HFF-Myc (cell line): Measurements from ENCODE around the gene PASK.

Experiments used
- DNase-seq: peaks from one replicate; pipeline ENCODE4 v3.0.0-alpha.2; 2011; ENCODE audit warnings: low read depth; ENCODE audit errors: extremely low read depth
- H3K4me3 ChIP-seq: replicated peaks from 2 replicates; pipeline ENCODE4 v1.5.1; 2011; ENCODE audit warnings: low read depth, mild to moderate bottlenecking, control low read depth, low read length
- TF ChIP-seq, protein P1 (sequence below): IDR thresholded peaks from 2 replicates; pipeline ENCODE4 v1.5.1; 2012; ENCODE audit warnings: mild to moderate bottlenecking, low read depth, low read length, control low read depth; ENCODE audit errors: missing control alignments

The PASK gene

DNA sequence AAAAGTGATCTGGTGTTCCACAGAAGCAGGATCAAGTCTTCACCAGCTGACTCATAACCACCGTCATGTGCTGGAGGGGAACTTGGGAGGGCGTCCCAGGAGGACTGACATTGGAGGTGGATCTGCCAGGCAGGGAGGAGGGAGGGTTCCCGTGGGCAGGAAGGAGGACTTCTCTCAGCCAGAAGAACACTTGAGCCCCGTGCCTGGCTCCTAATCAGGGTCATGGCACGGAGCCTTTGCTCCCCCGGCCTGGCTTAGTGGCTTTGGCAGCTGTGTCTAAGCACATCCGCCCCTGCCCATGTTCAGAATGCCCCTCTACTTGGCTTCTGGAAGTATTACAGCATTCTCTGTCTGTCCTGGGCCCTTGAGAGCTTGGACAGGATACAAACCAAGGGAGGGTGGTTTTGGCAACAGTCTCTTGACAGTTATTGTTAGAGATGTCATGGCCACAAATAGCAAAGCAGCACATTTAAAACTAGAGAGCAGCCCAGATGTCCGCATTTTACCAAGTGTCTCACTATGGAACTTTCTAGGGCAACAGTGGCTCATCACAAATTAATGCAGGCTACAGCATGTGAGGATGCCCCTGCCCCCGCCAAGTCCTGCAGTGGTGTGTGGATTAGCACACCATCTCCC, 12.5 kb upstream of the PASK start:
- no peak overlapping the region for H3K4me3 ChIP-seq
- peak; percentile 49 for DNase-seq
- TF ChIP-seq, protein P1, sequence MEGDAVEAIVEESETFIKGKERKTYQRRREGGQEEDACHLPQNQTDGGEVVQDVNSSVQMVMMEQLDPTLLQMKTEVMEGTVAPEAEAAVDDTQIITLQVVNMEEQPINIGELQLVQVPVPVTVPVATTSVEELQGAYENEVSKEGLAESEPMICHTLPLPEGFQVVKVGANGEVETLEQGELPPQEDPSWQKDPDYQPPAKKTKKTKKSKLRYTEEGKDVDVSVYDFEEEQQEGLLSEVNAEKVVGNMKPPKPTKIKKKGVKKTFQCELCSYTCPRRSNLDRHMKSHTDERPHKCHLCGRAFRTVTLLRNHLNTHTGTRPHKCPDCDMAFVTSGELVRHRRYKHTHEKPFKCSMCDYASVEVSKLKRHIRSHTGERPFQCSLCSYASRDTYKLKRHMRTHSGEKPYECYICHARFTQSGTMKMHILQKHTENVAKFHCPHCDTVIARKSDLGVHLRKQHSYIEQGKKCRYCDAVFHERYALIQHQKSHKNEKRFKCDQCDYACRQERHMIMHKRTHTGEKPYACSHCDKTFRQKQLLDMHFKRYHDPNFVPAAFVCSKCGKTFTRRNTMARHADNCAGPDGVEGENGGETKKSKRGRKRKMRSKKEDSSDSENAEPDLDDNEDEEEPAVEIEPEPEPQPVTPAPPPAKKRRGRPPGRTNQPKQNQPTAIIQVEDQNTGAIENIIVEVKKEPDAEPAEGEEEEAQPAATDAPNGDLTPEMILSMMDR, result no peak

DNA sequence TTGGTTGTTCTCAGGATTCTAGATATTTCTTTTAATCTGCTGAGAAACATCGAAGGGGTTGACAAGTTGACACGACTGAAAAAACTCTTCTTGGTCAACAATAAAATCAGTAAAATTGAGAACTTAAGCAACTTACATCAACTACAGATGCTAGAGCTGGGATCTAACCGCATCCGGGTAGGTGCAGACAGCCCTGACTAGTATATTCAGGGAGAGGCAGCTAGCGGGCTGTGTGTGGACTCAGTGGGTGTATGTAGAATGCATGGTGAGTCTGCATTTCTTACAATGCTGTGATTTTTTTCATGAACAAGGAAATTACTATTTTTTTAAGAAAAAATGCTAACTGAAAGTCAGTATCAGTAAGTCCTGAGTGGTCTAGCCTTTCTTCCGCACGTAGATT, 11.0 kb upstream of the PASK start:
- TF ChIP-seq, protein P1, result no peak
- no peak overlapping the region for H3K4me3 ChIP-seq
- DNase-seq, result no peak

GRCh38 chr2:241159116-241159515, 9.8 kb upstream of the PASK start:
- no peak for DNase-seq
- TF ChIP-seq, protein P1, result no peak

DNA sequence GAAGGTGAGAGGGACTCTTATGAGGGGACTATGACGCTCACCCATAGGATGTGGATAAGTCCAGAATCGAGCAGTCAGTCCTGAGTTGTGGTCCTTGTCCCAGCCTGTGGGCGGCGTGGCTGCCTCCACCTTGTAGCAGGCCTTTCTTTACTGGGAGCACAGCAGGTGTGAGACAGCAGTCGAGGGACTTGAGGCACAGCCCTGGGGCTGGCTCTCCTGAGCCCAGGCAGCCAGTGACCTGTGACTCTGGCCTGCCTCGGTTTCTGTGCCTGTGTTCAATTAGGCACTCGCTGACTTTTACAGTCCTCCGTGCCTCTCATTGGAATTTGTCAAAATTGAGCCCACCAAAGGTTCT, 9.3 kb upstream of the PASK start:
- no peak for DNase-seq
- TF ChIP-seq, protein P1, result no peak
- no peak overlapping the region for H3K4me3 ChIP-seq

More at GRCh38 chr2:241159116-241159515, 9.8 kb upstream of the PASK start:
- H3K4me3 ChIP-seq, result no peak overlapping the region

DNA sequence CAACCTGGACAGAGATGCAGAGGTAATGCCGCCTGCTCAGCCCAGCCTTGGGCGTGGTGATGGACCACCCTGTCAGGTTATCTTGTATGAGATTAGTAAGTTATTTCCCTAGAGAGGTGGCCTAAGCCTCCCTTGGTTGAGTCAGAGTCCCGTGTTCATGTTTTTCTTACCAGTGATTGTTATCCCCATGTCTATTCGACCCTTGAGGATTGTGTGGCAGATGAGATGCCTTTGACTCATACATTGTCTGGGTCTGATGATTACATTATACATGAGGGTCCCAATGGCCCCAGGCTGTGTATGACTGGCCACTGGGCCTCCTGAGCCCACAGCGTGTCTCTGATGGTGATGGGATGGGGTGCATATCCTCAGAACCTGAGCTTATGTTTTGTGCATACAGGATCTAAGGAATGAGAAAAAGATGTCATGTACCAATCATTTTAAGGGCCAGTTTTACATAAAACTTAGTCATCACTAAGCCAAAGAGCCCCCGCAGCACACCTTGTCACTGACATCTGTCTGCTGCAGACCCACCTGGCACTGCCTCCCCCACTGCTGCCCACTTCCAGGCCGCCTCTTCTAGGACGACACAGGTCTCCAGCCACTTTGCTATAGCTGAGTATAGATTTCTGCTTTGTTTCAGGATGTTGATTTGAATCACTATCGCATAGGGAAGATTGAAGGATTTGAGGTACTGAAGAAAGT, 8.7 kb upstream of the PASK start:
- DNase-seq, result no peak
- TF ChIP-seq, protein P1, result no peak
- H3K4me3 ChIP-seq, result no peak overlapping the region

DNA sequence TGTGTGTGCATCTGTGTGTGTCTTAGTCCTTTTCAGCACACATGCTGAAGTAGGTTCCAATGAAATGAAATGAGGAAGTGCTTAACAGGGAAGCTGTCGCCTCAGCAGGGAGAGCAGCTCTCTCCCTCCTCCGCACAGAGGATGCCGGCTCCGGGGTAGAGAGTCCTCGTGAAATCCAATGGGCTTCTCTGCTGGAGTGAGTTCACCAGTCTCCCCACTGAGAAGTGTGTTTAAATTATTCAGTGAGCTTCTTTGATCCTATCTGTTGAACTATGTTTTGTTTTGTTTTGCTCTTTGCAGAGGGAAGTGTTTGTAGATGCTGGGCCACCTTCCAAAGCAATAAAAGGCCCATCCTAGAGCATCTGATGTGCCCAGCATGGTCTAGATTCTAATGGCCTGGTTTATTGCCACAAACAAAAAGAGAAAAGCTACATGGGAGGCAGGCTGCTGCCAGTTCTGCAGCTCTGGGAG, 7.7 kb upstream of the PASK start:
- DNase-seq, result no peak
- TF ChIP-seq, protein P1, result no peak
- no peak overlapping the region for H3K4me3 ChIP-seq
